BLaER1 (cell line): Measurements from ENCODE around the gene NCS1.

Experiments
- H3K27ac ChIP-seq: shearing (Covaris generic); formaldehyde crosslinking; 2 replicates; pipeline ENCODE4 v1.8.1; 2022
- H3K27me3 ChIP-seq: shearing (Covaris generic); formaldehyde crosslinking; 2 replicates; pipeline ENCODE4 v1.8.1; 2022
- H3K36me3 ChIP-seq: shearing (Covaris generic); formaldehyde crosslinking; 2 replicates; pipeline ENCODE4 v1.8.1; 2022
- H3K4me1 ChIP-seq: shearing (Covaris generic); formaldehyde crosslinking; 2 replicates; pipeline ENCODE4 v1.8.1; 2022
- H3K4me2 ChIP-seq: shearing (Covaris generic); formaldehyde crosslinking; 2 replicates; pipeline ENCODE4 v1.8.1; 2022
- H3K4me3 ChIP-seq: shearing (Covaris generic); formaldehyde crosslinking; 2 replicates; pipeline ENCODE4 v1.8.1; 2022
- H3K9ac ChIP-seq: shearing (Covaris generic); formaldehyde crosslinking; 2 replicates; pipeline ENCODE4 v1.8.1; 2022
- H3K9me3 ChIP-seq: shearing (Covaris generic); formaldehyde crosslinking; 2 replicates; pipeline ENCODE4 v1.8.1; 2022
- H4K20me1 ChIP-seq: shearing (Covaris generic); formaldehyde crosslinking; 2 replicates; pipeline ENCODE4 v1.8.1; 2022
- Cebpa-rat ChIP-seq: shearing (Covaris generic); IDR thresholded peaks from 2 replicates; pipeline ENCODE4 v1.8.1; 2022

Gene NCS1

GRCh38 chr9:130207241-130207992 lies 35.2 kb downstream of the NCS1 start:
- H3K27ac ChIP-seq: no peak overlapping the region
- H3K4me1 ChIP-seq: peaks cover 42% of the 10 kb centered on the region
- H3K27me3 ChIP-seq: no peaks in the 10 kb centered on the region
- no peaks in the 10 kb centered on the region for H3K9me3 ChIP-seq
- no peak overlapping the region for H3K4me2 ChIP-seq
- no peak overlapping the region for H3K4me3 ChIP-seq
- no peak overlapping the region for H3K9ac ChIP-seq
- H3K36me3 ChIP-seq: peaks cover 13% of the 10 kb centered on the region; the same call in 1 of the 2 replicates
- peaks cover 58% of the 10 kb centered on the region for H4K20me1 ChIP-seq
- no peak for TF ChIP-seq Cebpa-rat

- Histone ChIP-seq H3K9me3 (no peaks in the 10 kb centered on the region), H3K9ac (peak overlapping the region; percentile 4; the same call in 1 of the 2 replicates), H3K27ac (peak overlapping the region; percentile 41; the same call in 1 of the 2 replicates), H3K36me3 (peaks cover 4% of the 10 kb centered on the region; the same call in 1 of the 2 replicates), H3K4me3 (no peak overlapping the region), H3K4me2 (peak overlapping the region; percentile 79), H3K27me3 (no peaks in the 10 kb centered on the region), H4K20me1 (peaks cover 71% of the 10 kb centered on the region), H3K4me1 (peaks cover 56% of the 10 kb centered on the region)
- TF ChIP-seq Cebpa-rat: no peak
These were observed 36.6 kb downstream of the NCS1 start for GRCh38 chr9:130208600-130209347.

- no peak overlapping the region for H3K27ac ChIP-seq
These were observed 37.2 kb downstream of the NCS1 start for GRCh38 chr9:130209422-130209821.

GRCh38 chr9:130211548-130212226 lies 39.5 kb downstream of the NCS1 start:
- Histone ChIP-seq H3K27ac (0 out of 2 replicates have a peak overlapping the region, but pooled peaks have one; percentile 1), H3K27me3 (no peaks in the 10 kb centered on the region), H3K9ac (no peak overlapping the region), H3K4me2 (peak overlapping the region; percentile 76), H3K36me3 (no peaks in the 10 kb centered on the region), H3K4me3 (no peak overlapping the region), H3K4me1 (peaks cover 80% of the 10 kb centered on the region), H4K20me1 (peaks cover 95% of the 10 kb centered on the region), H3K9me3 (no peaks in the 10 kb centered on the region)
- TF ChIP-seq Cebpa-rat: no peak

More at GRCh38 chr9:130209422-130209821, 37.2 kb downstream of the NCS1 start:
- TF ChIP-seq Cebpa-rat: no peak
- Histone ChIP-seq H3K9me3 (no peaks in the 10 kb centered on the region), H3K27me3 (no peaks in the 10 kb centered on the region), H3K4me3 (no peak overlapping the region), H3K4me2 (peak overlapping the region; percentile 79), H3K9ac (peak overlapping the region; percentile 4; the same call in 1 of the 2 replicates), H3K36me3 (no peaks in the 10 kb centered on the region), H4K20me1 (peaks cover 78% of the 10 kb centered on the region), H3K4me1 (peaks cover 63% of the 10 kb centered on the region)

- Histone ChIP-seq H4K20me1 (peaks cover 93% of the 10 kb centered on the region), H3K36me3 (peaks cover 2% of the 10 kb centered on the region), H3K27ac (no peak overlapping the region), H3K9me3 (no peaks in the 10 kb centered on the region), H3K9ac (no peak overlapping the region), H3K4me1 (peaks cover 80% of the 10 kb centered on the region), H3K27me3 (no peaks in the 10 kb centered on the region), H3K4me3 (no peak overlapping the region), H3K4me2 (peak overlapping the region; percentile 76)
- no peak for TF ChIP-seq Cebpa-rat
These were observed 40.5 kb downstream of the NCS1 start for GRCh38 chr9:130212543-130213297.

- H3K4me2 ChIP-seq: peak overlapping the region; percentile 29
- TF ChIP-seq Cebpa-rat: no peak
- no peak overlapping the region for H3K9ac ChIP-seq
These were observed 41.9 kb downstream of the NCS1 start for GRCh38 chr9:130213911-130214761.

GRCh38 chr9:130214776-130215340 lies 42.7 kb downstream of the NCS1 start:
- H4K20me1 ChIP-seq: peaks cover 93% of the 10 kb centered on the region

More at GRCh38 chr9:130213911-130214761, 41.9 kb downstream of the NCS1 start:
- 0 out of 2 replicates have a peak overlapping the region, but pooled peaks have one; percentile 0 for H3K27ac ChIP-seq
- H3K36me3 ChIP-seq: peaks cover 16% of the 10 kb centered on the region
- no peak overlapping the region for H3K4me3 ChIP-seq
- H3K9me3 ChIP-seq: no peaks in the 10 kb centered on the region
- peaks cover 93% of the 10 kb centered on the region for H4K20me1 ChIP-seq
- no peaks in the 10 kb centered on the region for H3K27me3 ChIP-seq
- peaks cover 71% of the 10 kb centered on the region for H3K4me1 ChIP-seq

More at GRCh38 chr9:130214776-130215340, 42.7 kb downstream of the NCS1 start:
- peaks cover 68% of the 10 kb centered on the region for H3K4me1 ChIP-seq
- peaks cover 23% of the 10 kb centered on the region for H3K36me3 ChIP-seq
- H3K27ac ChIP-seq: peak overlapping the region; percentile 35; the same call in 1 of the 2 replicates
- H3K27me3 ChIP-seq: no peaks in the 10 kb centered on the region
- no peak for TF ChIP-seq Cebpa-rat
- no peaks in the 10 kb centered on the region for H3K9me3 ChIP-seq
- H3K4me2 ChIP-seq: peak overlapping the region; percentile 55
- H3K4me3 ChIP-seq: no peak overlapping the region
- H3K9ac ChIP-seq: no peak overlapping the region
